Caco-2 (cell line): ENCODE measurements around the gene MACROD2. TPM values are rescaled to one million over a fixed set of nuclear protein-coding genes. Genes with fewer than 3 reads are reported as not detected.

ENCODE experiments used
- BruUV-seq: library from RNA; stranded (reverse); fragments of 400-500 nt; replicated peaks from 2 replicates; lab custom pipeline; 2021; lab: Mats Ljungman, UMichigan
- CTCF ChIA-PET: fragments of 300-600 bp; sonication (Branson Sonifier 250); formaldehyde crosslinking; loops from one replicate; lab custom pipeline; 2022; ENCODE audit warnings: antibody characterized with exemption; lab: Charles Lee
- POLR2A ChIA-PET: fragments of 300-600 bp; sonication (Branson Sonifier 250); formaldehyde crosslinking; loops from one replicate; lab custom pipeline; 2022; ENCODE audit warnings: antibody characterized with exemption; lab: Charles Lee
- DNase-seq, 2 experiments: peaks; one replicate each; pipeline versions ENCODE4 v3.0.0 to v3.0.0-alpha.2; 2020 to 2022
- H3K27me3 ChIP-seq: replicated peaks from 2 replicates; pipeline ENCODE4 v1.6.0; 2011; ENCODE audit warnings: low read length; ENCODE audit not compliant: control insufficient read depth, insufficient read depth
- H3K36me3 ChIP-seq: 2 replicates; pipeline ENCODE4 v1.5.1; 2011; ENCODE audit warnings: low read length; ENCODE audit not compliant: control insufficient read depth, insufficient read depth
- H3K4me1 ChIP-seq: fragments of 250-450 bp; sonication (Bioruptor Pico); 2 replicates; pipeline ENCODE4 v1.5.1; 2020; ENCODE audit warnings: mild to moderate bottlenecking
- H3K4me3 ChIP-seq: 2 replicates; pipeline ENCODE4 v1.5.1; 2011; ENCODE audit warnings: low read depth, mild to moderate bottlenecking, control low read depth, low read length
- H3K9me3 ChIP-seq: fragments of 250-450 bp; sonication (Bioruptor Pico); 2 replicates; pipeline ENCODE4 v1.5.1; 2020; ENCODE audit warnings: mild to moderate bottlenecking, moderate library complexity
- H3K27ac Mint-ChIP-seq: one replicate; pipeline ENCODE4 v1.8.0; 2022; ENCODE audit warnings: mixed read lengths; ENCODE audit not compliant: unreplicated experiment
- H3K27me3 Mint-ChIP-seq: one replicate; pipeline ENCODE4 v1.8.0; 2022; ENCODE audit warnings: mixed read lengths; ENCODE audit not compliant: insufficient read depth, unreplicated experiment
- H3K36me3 Mint-ChIP-seq: one replicate; pipeline ENCODE4 v1.8.0; 2022; ENCODE audit warnings: mild to moderate bottlenecking, mixed read lengths; ENCODE audit not compliant: insufficient read depth, unreplicated experiment
- H3K4me1 Mint-ChIP-seq: one replicate; pipeline ENCODE4 v1.8.0; 2022; ENCODE audit warnings: low read depth, mixed read lengths; ENCODE audit not compliant: unreplicated experiment
- H3K4me3 Mint-ChIP-seq: one replicate; pipeline ENCODE4 v1.8.0; 2022; ENCODE audit warnings: mild to moderate bottlenecking, moderate library complexity, mixed read lengths; ENCODE audit not compliant: unreplicated experiment
- H3K9me3 Mint-ChIP-seq: one replicate; pipeline ENCODE4 v1.8.0; 2022; ENCODE audit warnings: mixed read lengths; ENCODE audit not compliant: unreplicated experiment
- intact Hi-C: fragments of 100-400 bp; cut with micrococcal nuclease; formaldehyde crosslinking; loops from one replicate; pipeline ENCODE4 v1.10.0; 2022; ENCODE audit not compliant: unreplicated experiment
- total RNA-seq: library from RNA; stranded (reverse); gene quantifications from 2 replicates; pipeline ENCODE4 v1.2.3, GENCODE V29; 2022
- TF ChIP-seq, protein P1 (sequence below), 2 experiments: fragments of 200-600 bp in 1 of 2; IDR thresholded peaks; 1 replicate in 1 of 2; 2 replicates in 1 of 2; pipeline versions ENCODE4 v1.5.1 to v1.8.0; 2011 to 2022; ENCODE audit warnings: antibody characterized with exemption in 1 of 2, control low read depth in 1 of 2, inconsistent platforms in 1 of 2, low read depth in 1 of 2, low read length in 1 of 2, mild to moderate bottlenecking in 1 of 2, moderate library complexity in 1 of 2; ENCODE audit not compliant: insufficient read depth in 1 of 2, severe bottlenecking in 1 of 2, unreplicated experiment in 1 of 2

MACROD2 gene
- total RNA-seq, 1 experiment from 2014 or later, result 6.4 TPM

DNA sequence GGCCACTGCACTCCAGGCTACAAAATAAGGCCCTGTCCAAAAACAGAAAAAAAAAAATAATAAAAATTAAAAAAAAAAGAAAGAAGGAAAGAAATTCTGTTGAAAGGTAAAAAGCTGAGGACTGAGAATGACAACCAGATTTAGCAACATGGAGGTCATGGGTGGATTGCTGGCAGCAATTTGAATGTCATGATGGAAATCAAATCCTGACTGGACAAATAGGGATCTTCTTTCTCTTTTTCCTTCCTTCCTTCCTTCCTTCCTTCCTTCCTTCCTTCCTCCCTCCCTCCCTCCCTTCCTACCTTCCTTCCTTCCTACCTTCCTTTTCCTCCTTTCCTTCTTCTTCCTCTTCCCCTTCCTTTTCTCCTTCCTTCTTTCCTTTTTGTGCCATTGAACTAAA lies 895.4 kb downstream of the MACROD2 start:
- ChIA-PET POLR2A (no interaction called here), CTCF (no interaction called here)
- Histone ChIP-seq H3K4me1 (no peaks in the 10 kb centered on the region), H3K27me3 (no peaks in the 10 kb centered on the region), H3K9me3 (no peaks in the 10 kb centered on the region), H3K4me3 (no peak overlapping the region), H3K36me3 (no peaks in the 10 kb centered on the region)
- BruUV-seq, result no TSS peak
- Mint-ChIP-seq H3K9me3 (peaks cover 8% of the 10 kb centered on the region), H3K4me3 (no peak overlapping the region), H3K4me1 (peaks cover 2% of the 10 kb centered on the region), H3K27ac (no peak overlapping the region), H3K27me3 (no peaks in the 10 kb centered on the region), H3K36me3 (no peaks in the 10 kb centered on the region)
- no peak for DNase-seq
- TF ChIP-seq, protein P1, sequence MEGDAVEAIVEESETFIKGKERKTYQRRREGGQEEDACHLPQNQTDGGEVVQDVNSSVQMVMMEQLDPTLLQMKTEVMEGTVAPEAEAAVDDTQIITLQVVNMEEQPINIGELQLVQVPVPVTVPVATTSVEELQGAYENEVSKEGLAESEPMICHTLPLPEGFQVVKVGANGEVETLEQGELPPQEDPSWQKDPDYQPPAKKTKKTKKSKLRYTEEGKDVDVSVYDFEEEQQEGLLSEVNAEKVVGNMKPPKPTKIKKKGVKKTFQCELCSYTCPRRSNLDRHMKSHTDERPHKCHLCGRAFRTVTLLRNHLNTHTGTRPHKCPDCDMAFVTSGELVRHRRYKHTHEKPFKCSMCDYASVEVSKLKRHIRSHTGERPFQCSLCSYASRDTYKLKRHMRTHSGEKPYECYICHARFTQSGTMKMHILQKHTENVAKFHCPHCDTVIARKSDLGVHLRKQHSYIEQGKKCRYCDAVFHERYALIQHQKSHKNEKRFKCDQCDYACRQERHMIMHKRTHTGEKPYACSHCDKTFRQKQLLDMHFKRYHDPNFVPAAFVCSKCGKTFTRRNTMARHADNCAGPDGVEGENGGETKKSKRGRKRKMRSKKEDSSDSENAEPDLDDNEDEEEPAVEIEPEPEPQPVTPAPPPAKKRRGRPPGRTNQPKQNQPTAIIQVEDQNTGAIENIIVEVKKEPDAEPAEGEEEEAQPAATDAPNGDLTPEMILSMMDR (IDR thresholded peaks at IDR 0.05; ENCODE audit: insufficient read depth in 1 of 2, low read depth in 1 of 2, low read length in 1 of 2, severe bottlenecking in 1 of 2, unreplicated experiment in 1 of 2), result no peak
- intact Hi-C loops, result no loop called here

DNA sequence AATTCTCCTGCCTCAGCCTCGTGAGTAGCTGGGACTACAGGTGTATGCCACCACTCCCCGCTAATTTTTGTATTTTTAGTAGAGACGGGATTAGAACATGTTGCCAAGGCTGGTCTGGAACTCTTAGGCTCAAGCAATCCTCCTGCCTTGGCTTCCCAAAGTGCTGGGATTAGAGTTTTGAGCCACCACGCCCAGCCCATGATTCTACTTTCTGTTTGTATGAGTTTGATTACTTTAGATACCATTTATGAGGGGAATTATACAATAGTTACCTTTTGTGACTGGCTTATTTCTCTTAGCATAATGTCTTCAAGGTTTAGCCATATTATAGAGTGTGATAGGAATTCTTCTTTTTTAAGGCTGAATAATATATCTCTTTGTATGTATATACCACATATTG lies 897.5 kb downstream of the MACROD2 start:
- no peaks in the 10 kb centered on the region for H3K27me3 Mint-ChIP-seq
- POLR2A ChIA-PET, result no interaction called here
- peaks cover 5% of the 10 kb centered on the region for H3K9me3 Mint-ChIP-seq
- no TSS peak for BruUV-seq
- H3K36me3 Mint-ChIP-seq, result no peaks in the 10 kb centered on the region
- Histone ChIP-seq H3K4me1 (no peaks in the 10 kb centered on the region), H3K36me3 (no peaks in the 10 kb centered on the region), H3K9me3 (no peaks in the 10 kb centered on the region), H3K27me3 (no peaks in the 10 kb centered on the region), H3K4me3 (no peak overlapping the region)
- intact Hi-C loops, result no loop called here
- CTCF ChIA-PET, result no interaction called here
- no peak overlapping the region for H3K27ac Mint-ChIP-seq
- DNase-seq, result no peak
- TF ChIP-seq, protein P1 (IDR thresholded peaks at IDR 0.05; ENCODE audit: insufficient read depth in 1 of 2, low read depth in 1 of 2, low read length in 1 of 2, severe bottlenecking in 1 of 2, unreplicated experiment in 1 of 2), result no peak
- no peak overlapping the region for H3K4me3 Mint-ChIP-seq
- H3K4me1 Mint-ChIP-seq, result no peaks in the 10 kb centered on the region

DNA sequence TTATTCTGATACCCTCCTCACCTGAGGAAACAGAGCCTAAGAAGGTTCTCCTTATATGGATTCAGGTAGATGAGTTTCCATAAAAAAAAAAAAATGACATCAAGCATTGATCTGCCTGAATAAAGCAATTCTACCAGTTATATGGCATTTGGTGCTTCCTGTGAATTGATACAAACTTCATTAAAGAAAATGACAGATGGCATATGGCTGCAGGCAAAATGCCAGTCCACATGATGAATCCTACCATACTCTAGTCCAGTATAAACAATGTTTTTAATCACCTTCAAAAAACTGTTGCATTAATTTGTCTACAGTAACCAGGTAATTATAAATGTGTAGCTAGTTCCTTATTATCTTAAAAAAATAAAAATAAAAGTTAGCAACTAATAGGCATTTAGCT lies 901.3 kb downstream of the MACROD2 start:
- intact Hi-C loops, result no loop called here
- no peaks in the 10 kb centered on the region for H3K36me3 Mint-ChIP-seq

More for the DNA sequence above, 901.3 kb downstream of the MACROD2 start:
- DNase-seq, result no peak
- POLR2A ChIA-PET, result no interaction called here
- Mint-ChIP-seq H3K27me3 (no peaks in the 10 kb centered on the region), H3K4me3 (no peak overlapping the region), H3K9me3 (peaks cover 9% of the 10 kb centered on the region), H3K27ac (no peak overlapping the region), H3K4me1 (no peaks in the 10 kb centered on the region)
- TF ChIP-seq, protein P1 (IDR thresholded peaks at IDR 0.05; ENCODE audit: insufficient read depth in 1 of 2, low read depth in 1 of 2, low read length in 1 of 2, severe bottlenecking in 1 of 2, unreplicated experiment in 1 of 2), result no peak
- CTCF ChIA-PET, result no interaction called here
- Histone ChIP-seq H3K4me1 (no peaks in the 10 kb centered on the region), H3K9me3 (no peaks in the 10 kb centered on the region), H3K27me3 (no peaks in the 10 kb centered on the region), H3K4me3 (no peak overlapping the region), H3K36me3 (no peaks in the 10 kb centered on the region)
- no TSS peak for BruUV-seq
